GM21447 (cell line): ENCODE measurements around the gene URAD.

Source experiments
- ATAC-seq: cut with Tn5 transposase; IDR thresholded peaks from one replicate; pipeline ENCODE4 v1.9.1; 2021; ENCODE audit not compliant: unreplicated experiment

Gene URAD

GRCh38 chr13:27960362-27961226 lies 27.9 kb downstream of the URAD start:
- ATAC-seq, result no peak

- ATAC-seq, result no peak
These were observed 28.5 kb downstream of the URAD start for GRCh38 chr13:27959976-27960361.

- no peak for ATAC-seq
These were observed 31.8 kb downstream of the URAD start for GRCh38 chr13:27956576-27957300.

GRCh38 chr13:27955014-27955591 lies 33.4 kb downstream of the URAD start:
- no peak for ATAC-seq

DNA sequence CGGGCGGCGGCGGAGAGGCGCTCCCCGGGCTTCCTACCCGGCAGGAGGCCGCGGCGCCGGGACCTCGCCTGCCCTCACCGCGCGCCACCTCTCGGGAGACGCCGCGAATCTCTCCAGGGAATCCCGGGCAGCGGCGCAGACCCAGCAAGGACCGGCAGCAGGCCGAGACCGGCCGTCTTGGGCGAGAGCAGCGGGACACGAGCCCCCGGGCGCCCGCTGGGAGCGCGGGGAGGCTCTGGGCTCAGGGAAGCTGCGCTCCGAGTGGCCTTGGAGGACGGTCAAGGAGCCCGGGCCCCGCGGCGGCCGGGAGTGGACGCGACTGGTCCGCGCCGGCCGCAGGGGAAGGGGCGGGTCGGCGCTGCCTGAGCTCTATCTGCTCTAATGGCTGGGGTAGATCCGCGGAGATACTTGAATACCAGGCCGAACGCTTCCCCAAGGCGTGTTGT lies 34.1 kb downstream of the URAD start:
- peak; percentile 32 for ATAC-seq

DNA sequence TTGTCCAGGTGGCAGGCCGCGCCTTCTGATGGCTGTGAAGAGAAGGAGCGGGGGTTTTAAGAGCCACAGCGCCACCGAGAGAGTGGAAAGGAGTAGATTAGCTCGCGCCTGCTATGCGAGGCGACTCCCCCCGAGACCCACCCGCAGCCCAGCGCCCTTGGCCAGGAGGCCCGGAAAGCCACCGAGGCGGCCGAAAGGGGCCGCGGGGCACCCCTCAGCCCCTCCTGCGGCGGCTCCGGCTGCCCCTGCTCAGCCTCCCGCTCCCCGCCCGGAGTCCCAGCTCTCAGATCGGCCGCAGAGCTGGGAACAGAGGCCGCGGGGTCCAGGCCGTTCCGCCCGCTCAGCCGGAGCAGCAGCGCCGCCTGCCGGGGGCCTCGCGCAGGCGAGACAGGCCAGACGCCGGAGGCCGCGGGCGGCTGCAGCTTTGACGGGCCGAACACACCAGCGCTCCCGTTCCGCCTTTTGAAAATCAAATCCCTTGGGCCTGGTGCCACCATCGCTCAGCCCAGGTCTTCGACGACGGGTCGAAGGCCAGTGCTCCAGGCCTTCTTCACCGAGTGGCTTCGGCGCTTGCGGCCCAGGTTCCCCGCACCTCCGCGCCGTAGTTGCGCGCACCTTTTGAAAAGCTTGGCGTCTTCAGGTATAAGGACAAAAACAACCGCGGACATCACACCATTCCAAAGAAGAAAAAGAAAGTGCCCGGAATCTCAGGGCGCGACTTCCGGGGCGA lies 34.7 kb downstream of the URAD start:
- peak; percentile 78 for ATAC-seq

- ATAC-seq, result peak; percentile 30
These were observed 35.4 kb downstream of the URAD start for GRCh38 chr13:27952876-27953675.

DNA sequence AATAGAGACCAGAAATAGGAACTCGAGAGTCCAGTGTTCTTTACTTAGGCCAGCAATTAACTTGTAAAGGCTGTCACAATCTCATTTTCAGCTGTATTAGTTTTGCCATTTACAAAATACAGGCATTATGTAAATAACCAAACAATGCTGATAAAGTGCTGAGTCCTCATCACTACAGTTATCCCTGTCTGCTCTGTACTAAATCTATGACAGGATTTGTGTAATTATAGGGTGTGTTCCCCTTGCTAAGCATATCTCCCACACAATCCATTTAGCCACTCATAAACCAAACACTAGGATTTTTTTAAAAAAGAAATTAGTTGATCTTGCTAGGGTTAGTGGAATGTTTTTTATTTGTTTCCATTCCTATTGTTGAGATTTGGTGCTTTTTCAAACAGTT lies 45.5 kb downstream of the URAD start:
- no peak for ATAC-seq

- ATAC-seq, result no peak
These were observed 54.7 kb downstream of the URAD start for GRCh38 chr13:27933580-27934328.

GRCh38 chr13:27933118-27933517 lies 55.4 kb downstream of the URAD start:
- ATAC-seq, result no peak

DNA sequence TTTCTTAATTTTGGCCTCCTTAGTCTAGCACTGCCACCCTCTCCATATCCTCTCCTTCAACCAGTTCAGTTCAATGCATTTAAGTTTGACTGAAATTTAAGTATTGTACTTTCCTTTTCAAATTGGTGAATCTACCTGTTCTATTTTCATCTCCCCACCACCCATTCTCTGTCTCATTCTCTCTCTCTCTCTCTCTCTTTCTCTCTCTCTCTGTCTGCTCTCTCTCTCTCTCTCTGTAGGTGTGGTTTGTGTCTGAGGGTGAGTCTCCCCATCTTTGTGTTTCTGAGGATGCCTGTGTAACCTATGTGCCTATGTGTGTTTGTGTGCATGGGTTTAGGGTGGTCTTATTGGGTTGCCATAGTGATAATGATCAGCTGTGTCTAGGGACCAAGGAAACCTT lies 58.6 kb downstream of the URAD start:
- no peak for ATAC-seq

- ATAC-seq, result no peak
These were observed 59.4 kb downstream of the URAD start for GRCh38 chr13:27928805-27929753.

DNA sequence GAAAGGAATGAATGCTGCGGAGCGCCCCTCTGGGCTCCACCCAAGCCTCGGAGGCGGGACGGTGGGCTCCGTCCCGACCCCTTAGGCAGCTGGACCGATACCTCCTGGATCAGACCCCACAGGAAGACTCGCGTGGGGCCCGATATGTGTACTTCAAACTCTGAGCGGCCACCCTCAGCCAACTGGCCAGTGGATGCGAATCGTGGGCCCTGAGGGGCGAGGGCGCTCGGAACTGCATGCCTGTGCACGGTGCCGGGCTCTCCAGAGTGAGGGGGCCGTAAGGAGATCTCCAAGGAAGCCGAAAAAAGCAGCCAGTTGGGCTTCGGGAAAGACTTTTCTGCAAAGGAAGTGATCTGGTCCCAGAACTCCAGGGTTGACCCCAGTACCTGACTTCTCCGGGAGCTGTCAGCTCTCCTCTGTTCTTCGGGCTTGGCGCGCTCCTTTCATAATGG lies 60.1 kb downstream of the URAD start:
- ATAC-seq, result no peak
